Activated CD4-positive, alpha-beta T cell treated with anti-CD3 and anti-CD28 coated beads for 4 hours (primary cell): ENCODE measurements around the gene SMG5.
"Not testable (repeated sequence)": the region's sequence is repeated elsewhere in the genome, so short reads cannot be mapped to it uniquely, and the experiment has no call there.

Experiments
- DNase-seq, 2 donors: peaks; one replicate each; pipeline ENCODE4 v3.0.0-alpha.2; 2020

The SMG5 gene

GRCh38 chr1:156241926-156242325, 40.7 kb downstream of the SMG5 start, which contains the start of gene BGLAP:
TSS of gene BGLAP (plus strand) at chr1:156242184. CDS start at chr1:156242232, 48 bp downstream.
- DNase-seq, result no peak

- no peak for DNase-seq
These were observed 41.3 kb downstream of the SMG5 start for GRCh38 chr1:156241311-156241811.

- no peak for DNase-seq
These were observed 44.4 kb downstream of the SMG5 start for GRCh38 chr1:156238248-156238647.

- no peak for DNase-seq
These were observed 46.5 kb downstream of the SMG5 start for GRCh38 chr1:156236164-156236563.

GRCh38 chr1:156233426-156234127, 49.0 kb downstream of the SMG5 start:
- DNase-seq, result no peak

- DNase-seq, result no peak
These were observed 50.3 kb downstream of the SMG5 start for GRCh38 chr1:156232201-156232894.

GRCh38 chr1:156230473-156230837, 52.2 kb downstream of the SMG5 start:
- no peak for DNase-seq

- DNase-seq, result no peak
These were observed 52.7 kb downstream of the SMG5 start for GRCh38 chr1:156229809-156230472.

GRCh38 chr1:156228501-156228900, 54.1 kb downstream of the SMG5 start:
- DNase-seq, result no peak

- no peak for DNase-seq
These were observed 55.8 kb downstream of the SMG5 start for GRCh38 chr1:156226782-156227181.

- DNase-seq, result no peak
These were observed 56.5 kb downstream of the SMG5 start for GRCh38 chr1:156226116-156226538.

- no peak for DNase-seq
These were observed 57.0 kb downstream of the SMG5 start for GRCh38 chr1:156225677-156226014.

- DNase-seq, result no peak
These were observed 60.5 kb downstream of the SMG5 start for GRCh38 chr1:156221986-156222692.

GRCh38 chr1:156220226-156220625, 62.4 kb downstream of the SMG5 start:
- no peak for DNase-seq

- peak; percentile 50 to 55 for DNase-seq
These were observed 64.8 kb downstream of the SMG5 start for GRCh38 chr1:156217871-156218270.

GRCh38 chr1:156216361-156217086, 66.1 kb downstream of the SMG5 start:
- not testable (repeated sequence) for DNase-seq

- peak in 1 of 2 donors; percentile 44 for DNase-seq
These were observed 68.4 kb downstream of the SMG5 start for GRCh38 chr1:156214024-156214748.

- no peak for DNase-seq
These were observed 69.0 kb downstream of the SMG5 start for GRCh38 chr1:156213644-156213966.

- DNase-seq, result peak; percentile 94 to 97
These were observed 69.6 kb downstream of the SMG5 start, which contains the start of gene PMF1 for GRCh38 chr1:156212833-156213643. TSS of gene PMF1 (plus strand) at chr1:156213007. CDS start at chr1:156213016, 9 bp downstream.

GRCh38 chr1:156212130-156212529, 70.5 kb downstream of the SMG5 start:
- no peak for DNase-seq

- DNase-seq, result no peak
These were observed 71.4 kb downstream of the SMG5 start for GRCh38 chr1:156211243-156211642.
